Measurements from ENCODE around the gene AKIRIN2. TPM values are rescaled to one million over a fixed set of nuclear protein-coding genes. Genes with fewer than 3 reads are reported as not detected.

Gene AKIRIN2
- total RNA-seq, 4 donors from 2014 or later: 15.3 to 35.4 (median 29.2) TPM

DNA sequence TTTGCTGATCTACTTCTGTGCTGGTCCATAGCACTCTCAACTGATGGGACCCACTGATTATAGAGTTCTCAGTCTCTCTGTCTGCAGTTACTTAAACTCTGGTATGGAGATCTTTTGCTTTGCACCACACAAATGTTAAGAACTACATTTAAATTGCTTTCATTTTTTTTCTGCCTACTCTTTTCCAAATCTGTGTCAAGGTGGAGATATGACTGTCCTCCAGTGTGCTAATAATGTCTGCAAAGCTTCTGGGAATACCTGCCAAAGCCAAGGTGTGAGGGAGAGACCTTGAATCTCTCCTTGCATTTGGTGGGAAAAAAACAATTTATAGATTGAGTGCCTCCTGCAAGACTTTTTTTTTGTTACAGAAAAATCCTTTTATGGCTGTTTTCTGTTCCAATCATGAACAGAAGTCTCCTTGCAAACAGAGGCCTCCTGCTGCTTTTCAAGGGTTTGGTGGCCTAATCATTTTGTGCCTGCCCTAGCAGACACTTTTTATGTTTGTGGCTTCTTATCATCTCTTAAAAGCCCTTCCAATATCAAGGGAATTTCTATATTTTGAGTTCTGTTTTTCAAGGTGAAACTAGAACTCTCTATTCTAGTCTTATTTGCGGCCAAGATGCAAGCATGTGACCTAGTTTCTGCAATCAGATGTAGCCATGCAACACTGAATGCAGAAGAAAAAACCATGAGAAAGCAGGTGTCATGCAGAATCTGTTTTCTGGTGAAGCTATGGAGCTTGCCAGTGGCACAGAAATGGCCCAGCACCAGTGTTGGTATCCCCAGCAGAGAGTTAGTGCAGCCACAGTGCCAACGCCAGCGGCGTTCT, 23.2 kb upstream of the AKIRIN2 start:
- Histone ChIP-seq H3K27me3 (no peaks in the 10 kb centered on the region), H3K4me1 (peaks cover 28% of the 10 kb centered on the region), H3K27ac (no peak overlapping the region), H3K36me3 (no peaks in the 10 kb centered on the region), H3K4me3 (no peak overlapping the region), H3K9me3 (no peaks in the 10 kb centered on the region)
- no peak for TF ChIP-seq EP300 (IDR thresholded peaks at IDR 0.05)
- no peak for TF ChIP-seq POLR2AphosphoS5 (IDR thresholded peaks at IDR 0.05)
- TF ChIP-seq, protein P1, sequence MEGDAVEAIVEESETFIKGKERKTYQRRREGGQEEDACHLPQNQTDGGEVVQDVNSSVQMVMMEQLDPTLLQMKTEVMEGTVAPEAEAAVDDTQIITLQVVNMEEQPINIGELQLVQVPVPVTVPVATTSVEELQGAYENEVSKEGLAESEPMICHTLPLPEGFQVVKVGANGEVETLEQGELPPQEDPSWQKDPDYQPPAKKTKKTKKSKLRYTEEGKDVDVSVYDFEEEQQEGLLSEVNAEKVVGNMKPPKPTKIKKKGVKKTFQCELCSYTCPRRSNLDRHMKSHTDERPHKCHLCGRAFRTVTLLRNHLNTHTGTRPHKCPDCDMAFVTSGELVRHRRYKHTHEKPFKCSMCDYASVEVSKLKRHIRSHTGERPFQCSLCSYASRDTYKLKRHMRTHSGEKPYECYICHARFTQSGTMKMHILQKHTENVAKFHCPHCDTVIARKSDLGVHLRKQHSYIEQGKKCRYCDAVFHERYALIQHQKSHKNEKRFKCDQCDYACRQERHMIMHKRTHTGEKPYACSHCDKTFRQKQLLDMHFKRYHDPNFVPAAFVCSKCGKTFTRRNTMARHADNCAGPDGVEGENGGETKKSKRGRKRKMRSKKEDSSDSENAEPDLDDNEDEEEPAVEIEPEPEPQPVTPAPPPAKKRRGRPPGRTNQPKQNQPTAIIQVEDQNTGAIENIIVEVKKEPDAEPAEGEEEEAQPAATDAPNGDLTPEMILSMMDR (IDR thresholded peaks at IDR 0.05): no peak
- whole genome bisulfite sequencing: 78% methylated on average over 4 of the region's 4 CpGs
- no peak for DNase-seq (ENCODE audit: low spot score in 2 of 2)

DNA sequence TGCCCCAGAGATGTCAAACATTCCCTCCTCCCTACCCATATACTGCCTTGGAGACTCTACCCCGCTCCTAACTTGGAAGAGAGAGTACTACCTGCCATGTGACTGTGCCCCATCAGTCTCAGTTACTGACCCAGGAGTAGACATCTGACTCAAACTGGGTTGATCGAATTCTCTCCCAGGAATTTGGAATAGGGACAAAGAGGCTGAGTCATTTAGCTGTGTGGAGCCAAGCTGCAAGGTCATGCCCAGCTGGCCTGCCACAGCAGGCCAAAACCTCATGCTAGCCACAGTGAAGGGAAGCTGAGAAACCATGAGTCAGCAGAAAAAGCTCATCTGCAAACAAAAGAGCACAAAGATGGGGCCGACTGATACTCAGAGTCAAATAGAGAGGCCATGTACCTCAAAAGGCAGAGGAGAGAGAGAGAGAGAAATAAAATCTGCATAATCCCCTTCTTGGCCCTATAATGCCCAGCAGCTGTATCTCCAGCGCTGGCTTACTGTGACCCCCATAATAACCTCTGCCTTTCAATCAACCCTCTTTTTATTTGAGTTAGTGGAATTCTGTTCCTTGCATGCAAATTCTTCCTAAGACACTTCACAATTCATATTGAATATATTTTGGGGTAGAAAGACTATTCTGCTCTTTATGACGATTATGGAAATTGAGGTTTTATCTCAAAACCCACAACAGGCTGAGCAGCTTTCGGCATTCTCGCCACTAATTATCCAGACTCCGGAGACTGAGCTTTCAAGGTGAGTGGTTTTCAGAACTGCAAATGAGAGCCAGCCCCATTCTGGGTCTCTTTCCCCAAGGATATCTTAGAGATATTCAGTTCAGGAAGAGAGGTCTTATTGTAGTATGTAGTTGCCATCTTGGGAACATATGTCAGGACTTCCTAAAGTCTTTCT, 21.4 kb upstream of the AKIRIN2 start:
- Histone ChIP-seq H3K27me3 (no peaks in the 10 kb centered on the region), H3K27ac (no peak overlapping the region), H3K4me1 (peaks cover 24% of the 10 kb centered on the region), H3K4me3 (no peak overlapping the region), H3K36me3 (no peaks in the 10 kb centered on the region), H3K9me3 (no peaks in the 10 kb centered on the region)
- DNase-seq (ENCODE audit: low spot score in 2 of 2): no peak
- 56% methylated on average over 8 of the region's 8 CpGs for WGBS
- peak in 1 of 3 donors; percentile 29 for TF ChIP-seq POLR2AphosphoS5 (IDR thresholded peaks at IDR 0.05)
- TF ChIP-seq, protein P1 (IDR thresholded peaks at IDR 0.05): no peak

DNA sequence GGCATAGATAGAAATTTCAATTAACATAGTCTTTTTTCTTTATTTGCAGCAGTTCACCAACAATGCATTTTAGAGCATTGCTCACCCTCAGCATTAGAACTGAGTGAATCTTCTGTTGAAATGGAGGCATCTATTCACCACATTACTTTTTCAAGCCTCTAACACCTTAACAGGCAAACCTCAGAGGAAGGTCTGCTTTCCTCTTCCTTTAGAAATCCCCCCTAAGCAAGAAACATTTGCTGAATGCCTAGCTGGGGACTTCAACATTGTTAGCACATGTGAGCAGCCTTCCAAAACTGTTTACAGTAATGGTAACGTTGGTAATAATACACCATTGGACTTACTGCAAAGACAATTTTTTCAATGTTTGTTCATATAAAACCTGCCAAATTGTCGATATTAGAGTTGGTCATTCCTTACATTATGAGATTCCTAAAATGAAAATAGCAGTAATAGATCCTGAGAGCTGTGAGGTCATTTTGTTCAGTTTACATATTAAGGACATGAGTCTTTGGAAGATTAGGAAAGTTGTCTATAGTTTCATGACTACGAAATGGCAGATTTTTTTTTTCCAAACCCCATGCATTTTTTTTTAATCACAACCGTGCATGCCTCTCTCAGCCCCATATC, 20.6 kb upstream of the AKIRIN2 start:
- Histone ChIP-seq H3K4me3 (no peak overlapping the region), H3K4me1 (peaks cover 24% of the 10 kb centered on the region), H3K9me3 (no peaks in the 10 kb centered on the region), H3K36me3 (no peaks in the 10 kb centered on the region), H3K27me3 (no peaks in the 10 kb centered on the region), H3K27ac (no peak overlapping the region)
- DNase-seq (ENCODE audit: low spot score in 2 of 2): no peak
- no peak for TF ChIP-seq POLR2A (IDR thresholded peaks at IDR 0.05)
- no peak for TF ChIP-seq POLR2AphosphoS5 (IDR thresholded peaks at IDR 0.05)
- TF ChIP-seq, protein P1 (IDR thresholded peaks at IDR 0.05): no peak
- TF ChIP-seq EP300 (IDR thresholded peaks at IDR 0.05): no peak
- WGBS: 53% methylated on average over 4 of the region's 4 CpGs

DNA sequence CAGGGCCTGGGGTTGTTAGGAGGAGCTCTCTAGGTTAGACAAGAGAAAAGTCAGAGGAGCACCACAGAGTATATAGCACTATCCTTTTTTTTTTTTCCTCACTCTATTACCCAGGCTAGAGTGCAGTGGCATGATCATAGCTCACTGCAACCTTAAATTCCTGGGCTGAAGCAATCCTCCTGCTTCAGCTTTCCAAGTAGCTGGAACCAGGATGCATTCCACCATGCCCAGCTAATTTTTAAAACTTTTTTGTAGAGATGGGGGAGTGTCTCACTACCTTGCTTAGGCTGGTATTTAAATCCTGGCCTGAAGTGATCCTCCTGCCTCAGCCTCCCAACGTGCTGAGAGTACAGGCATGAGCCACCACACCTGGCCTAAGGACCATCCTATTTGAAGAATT, 19.3 kb upstream of the AKIRIN2 start:
- Histone ChIP-seq H3K4me3 (no peak overlapping the region), H3K27ac (no peak overlapping the region), H3K9me3 (no peaks in the 10 kb centered on the region), H3K36me3 (no peaks in the 10 kb centered on the region), H3K4me1 (peaks cover 24% of the 10 kb centered on the region), H3K27me3 (no peaks in the 10 kb centered on the region)
- DNase-seq (ENCODE audit: low spot score in 2 of 2): no peak
- TF ChIP-seq, protein P1 (IDR thresholded peaks at IDR 0.05): no peak
- TF ChIP-seq POLR2AphosphoS5 (IDR thresholded peaks at IDR 0.05) (no peak), EP300 (IDR thresholded peaks at IDR 0.05) (no peak), POLR2A (IDR thresholded peaks at IDR 0.05) (no peak)
- WGBS: 33% methylated on average over 1 of the region's 1 CpG
